Measurements from ENCODE around the gene TXK.

Gene TXK

DNA sequence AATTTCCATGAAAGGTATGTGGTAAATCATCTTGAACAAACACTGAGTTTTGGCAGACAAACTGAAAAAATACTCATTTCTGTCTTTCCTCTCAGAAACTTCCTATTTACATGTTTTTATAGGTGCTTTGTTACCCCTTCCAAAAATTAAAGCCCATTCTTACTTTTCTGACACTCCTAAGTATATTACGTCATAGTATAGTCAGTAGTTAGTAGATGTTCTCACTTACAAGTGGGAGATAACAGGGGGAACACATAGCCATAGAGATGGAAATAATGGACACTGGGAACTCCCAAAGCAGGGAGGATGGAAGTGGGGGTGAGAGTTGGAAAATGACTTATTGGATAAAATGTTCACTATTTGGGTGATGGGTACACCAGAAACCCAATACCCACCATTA, 28.8 kb downstream of the TXK start:
- H3K4me3 ChIP-seq (ENCODE audit: insufficient read depth, low read length, poor library complexity, severe bottlenecking) = no peak overlapping the region
- no peaks in the 10 kb centered on the region for H4K20me1 ChIP-seq (ENCODE audit: low read depth, low read length)
- no peaks in the 10 kb centered on the region for H3K27me3 ChIP-seq (ENCODE audit: low read length)
- H3K9ac ChIP-seq (ENCODE audit: low read length) = no peak overlapping the region
- TF ChIP-seq EZH2phosphoT487 (conservative IDR thresholded peaks at IDR 0.05; ENCODE audit: low read length) = no peak
- TF ChIP-seq, protein P1, sequence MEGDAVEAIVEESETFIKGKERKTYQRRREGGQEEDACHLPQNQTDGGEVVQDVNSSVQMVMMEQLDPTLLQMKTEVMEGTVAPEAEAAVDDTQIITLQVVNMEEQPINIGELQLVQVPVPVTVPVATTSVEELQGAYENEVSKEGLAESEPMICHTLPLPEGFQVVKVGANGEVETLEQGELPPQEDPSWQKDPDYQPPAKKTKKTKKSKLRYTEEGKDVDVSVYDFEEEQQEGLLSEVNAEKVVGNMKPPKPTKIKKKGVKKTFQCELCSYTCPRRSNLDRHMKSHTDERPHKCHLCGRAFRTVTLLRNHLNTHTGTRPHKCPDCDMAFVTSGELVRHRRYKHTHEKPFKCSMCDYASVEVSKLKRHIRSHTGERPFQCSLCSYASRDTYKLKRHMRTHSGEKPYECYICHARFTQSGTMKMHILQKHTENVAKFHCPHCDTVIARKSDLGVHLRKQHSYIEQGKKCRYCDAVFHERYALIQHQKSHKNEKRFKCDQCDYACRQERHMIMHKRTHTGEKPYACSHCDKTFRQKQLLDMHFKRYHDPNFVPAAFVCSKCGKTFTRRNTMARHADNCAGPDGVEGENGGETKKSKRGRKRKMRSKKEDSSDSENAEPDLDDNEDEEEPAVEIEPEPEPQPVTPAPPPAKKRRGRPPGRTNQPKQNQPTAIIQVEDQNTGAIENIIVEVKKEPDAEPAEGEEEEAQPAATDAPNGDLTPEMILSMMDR (IDR thresholded peaks at IDR 0.05; ENCODE audit: insufficient read depth, low read length, poor library complexity, severe bottlenecking) = no peak
- no peaks in the 10 kb centered on the region for H3K9me2 ChIP-seq (replicated peaks; ENCODE audit: insufficient read depth, low read length)
- H3K36me3 ChIP-seq (ENCODE audit: low read length) = no peaks in the 10 kb centered on the region
- no peak overlapping the region for H3K27ac ChIP-seq (ENCODE audit: low read depth, low read length)
- H3K79me2 ChIP-seq (ENCODE audit: insufficient read depth, low read length) = no peaks in the 10 kb centered on the region
- H3F3A ChIP-seq (ENCODE audit: insufficient read depth) = no peaks in the 10 kb centered on the region
- no peaks in the 10 kb centered on the region for H3K9me3 ChIP-seq (ENCODE audit: insufficient read depth, low read length)
- H2AFZ ChIP-seq (ENCODE audit: low read depth, low read length, severe bottlenecking) = no peak overlapping the region
- no peak overlapping the region for H3K4me2 ChIP-seq (ENCODE audit: low read depth, low read length, poor library complexity, severe bottlenecking)

DNA sequence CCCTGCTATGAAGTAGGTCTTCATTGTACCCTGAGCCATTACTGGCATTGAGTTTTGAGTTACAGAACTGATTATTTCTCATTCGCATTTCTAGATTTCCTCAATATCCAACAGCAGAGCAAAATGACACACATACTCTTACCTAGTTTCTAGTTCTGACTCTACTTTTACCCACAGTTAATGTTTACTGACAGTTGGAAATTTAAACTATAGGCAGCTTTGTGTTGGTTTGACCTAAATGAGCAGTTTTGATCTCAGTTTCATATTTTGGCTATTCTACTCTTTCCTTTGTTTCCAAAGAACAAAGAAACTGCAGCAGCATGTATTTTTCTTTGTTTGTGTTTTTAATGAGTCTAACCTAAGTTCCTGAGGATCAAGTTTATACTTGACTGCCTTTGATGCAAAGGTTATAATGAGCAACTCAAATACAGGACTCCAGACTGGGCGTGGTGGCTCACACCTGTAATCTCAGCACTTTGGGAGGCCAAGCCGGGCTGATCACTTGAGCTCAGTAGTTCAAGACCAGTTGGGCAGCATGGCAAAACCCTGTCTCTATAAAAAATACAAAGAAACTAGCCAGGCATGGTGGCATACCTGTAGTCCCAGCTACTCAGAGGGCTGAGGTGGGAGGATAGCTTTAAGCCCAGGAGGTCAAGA, 30.4 kb downstream of the TXK start:
- Histone ChIP-seq H3K4me3 (ENCODE audit: insufficient read depth, low read length, poor library complexity, severe bottlenecking) (no peak overlapping the region), H4K20me1 (ENCODE audit: low read depth, low read length) (no peaks in the 10 kb centered on the region), H3K4me2 (ENCODE audit: low read depth, low read length, poor library complexity, severe bottlenecking) (no peak overlapping the region), H3K27me3 (ENCODE audit: low read length) (no peaks in the 10 kb centered on the region), H2AFZ (ENCODE audit: low read depth, low read length, severe bottlenecking) (no peak overlapping the region), H3K9ac (ENCODE audit: low read length) (no peak overlapping the region), H3F3A (ENCODE audit: insufficient read depth) (no peaks in the 10 kb centered on the region; the same call in 1 of the 2 replicates), H3K79me2 (ENCODE audit: insufficient read depth, low read length) (no peaks in the 10 kb centered on the region), H3K27ac (ENCODE audit: low read depth, low read length) (no peak overlapping the region), H3K9me2 (replicated peaks; ENCODE audit: insufficient read depth, low read length) (no peaks in the 10 kb centered on the region), H3K9me3 (ENCODE audit: insufficient read depth, low read length) (no peaks in the 10 kb centered on the region), H3K36me3 (ENCODE audit: low read length) (no peaks in the 10 kb centered on the region)
- TF ChIP-seq, protein P1 (IDR thresholded peaks at IDR 0.05; ENCODE audit: insufficient read depth, low read length, poor library complexity, severe bottlenecking) = no peak
- TF ChIP-seq EZH2phosphoT487 (conservative IDR thresholded peaks at IDR 0.05; ENCODE audit: low read length) = no peak

DNA sequence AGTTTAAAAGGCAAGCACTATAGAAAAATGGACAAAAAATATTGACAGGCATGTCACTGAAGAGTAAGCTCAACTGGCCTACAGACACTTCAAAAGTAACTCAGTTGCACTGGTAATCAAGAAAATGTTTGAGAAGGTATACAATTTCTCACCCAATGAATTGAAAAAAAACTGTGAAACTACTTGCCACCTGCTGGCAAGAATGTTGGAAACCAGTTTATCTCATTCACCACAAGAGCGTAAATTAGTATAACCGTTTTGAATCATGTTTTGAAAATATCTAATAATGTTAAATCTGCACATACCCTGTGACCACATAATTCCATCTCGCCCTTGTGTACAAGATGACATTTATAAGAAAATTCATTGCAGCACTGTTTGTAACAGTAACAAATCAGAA, 31.7 kb downstream of the TXK start:
- no peak overlapping the region for H3K27ac ChIP-seq (ENCODE audit: low read depth, low read length)
- H3K36me3 ChIP-seq (ENCODE audit: low read length) = no peaks in the 10 kb centered on the region
- no peak overlapping the region for H3K4me3 ChIP-seq (ENCODE audit: insufficient read depth, low read length, poor library complexity, severe bottlenecking)
- no peaks in the 10 kb centered on the region for H3K9me2 ChIP-seq (replicated peaks; ENCODE audit: insufficient read depth, low read length)
- H2AFZ ChIP-seq (ENCODE audit: low read depth, low read length, severe bottlenecking) = no peak overlapping the region
- H3F3A ChIP-seq (ENCODE audit: insufficient read depth) = no peaks in the 10 kb centered on the region; the same call in 1 of the 2 replicates
- no peaks in the 10 kb centered on the region for H3K9me3 ChIP-seq (ENCODE audit: insufficient read depth, low read length)
- H3K9ac ChIP-seq (ENCODE audit: low read length) = no peak overlapping the region
- no peak for TF ChIP-seq EZH2phosphoT487 (conservative IDR thresholded peaks at IDR 0.05; ENCODE audit: low read length)
- TF ChIP-seq, protein P1 (IDR thresholded peaks at IDR 0.05; ENCODE audit: insufficient read depth, low read length, poor library complexity, severe bottlenecking) = no peak
- no peaks in the 10 kb centered on the region for H3K79me2 ChIP-seq (ENCODE audit: insufficient read depth, low read length)
- no peak overlapping the region for H3K4me2 ChIP-seq (ENCODE audit: low read depth, low read length, poor library complexity, severe bottlenecking)
- H3K27me3 ChIP-seq (ENCODE audit: low read length) = no peaks in the 10 kb centered on the region
- no peaks in the 10 kb centered on the region for H4K20me1 ChIP-seq (ENCODE audit: low read depth, low read length)
